IMR-90 (cell line): ENCODE results near the gene EBF3. TPM values are rescaled to one million over a fixed set of nuclear protein-coding genes. Genes with fewer than 3 reads are reported as not detected.

ENCODE experiments used
- ATAC-seq: fragments of 200-7000 bp; cut with Tn5 transposase; 2 replicates; pipeline ENCODE4 v1.9.1; 2020; ENCODE audit warnings: low read depth, mild to moderate bottlenecking, moderate library complexity
- BruUV-seq: library from RNA; stranded (reverse); fragments of 400-500 nt; replicated peaks from 2 replicates; lab custom pipeline; 2021; lab: Mats Ljungman, UMichigan
- CTCF ChIA-PET: fragments of 300-600 bp; formaldehyde crosslinking; extraction: SDS; loops from one replicate; lab custom pipeline; 2021; ENCODE audit warnings: antibody characterized with exemption; lab: Yijun Ruan, JAX
- POLR2A ChIA-PET: fragments of 300-600 bp; sonication (Branson Sonifier 250); formaldehyde crosslinking; loops from one replicate; lab custom pipeline; 2022; ENCODE audit warnings: antibody characterized with exemption; ENCODE audit not compliant: unreplicated experiment; lab: Charles Lee
- DNase-seq: peaks from one replicate; pipeline ENCODE4 v3.0.0; 2013
- H2AFZ ChIP-seq: replicated peaks from 2 replicates; pipeline ENCODE3; 2013; ENCODE audit warnings: low read length, mild to moderate bottlenecking; ENCODE audit not compliant: poor library complexity
- H2AK5ac ChIP-seq: 2 replicates; pipeline ENCODE4 v1.6.1; 2013; ENCODE audit warnings: low read depth, low read length, inconsistent platforms
- H2AK9ac ChIP-seq: replicated peaks from 2 replicates; pipeline ENCODE3; 2013; ENCODE audit warnings: mild to moderate bottlenecking, low read depth, low read length, moderate library complexity; ENCODE audit not compliant: poor library complexity
- H2BK120ac ChIP-seq: 2 replicates; pipeline ENCODE4 v1.6.1; 2013; ENCODE audit warnings: low read depth, low read length, inconsistent platforms
- H2BK15ac ChIP-seq: 3 replicates; pipeline ENCODE4 v1.6.1; 2013; ENCODE audit warnings: low read depth, low read length, inconsistent platforms
- H2BK20ac ChIP-seq: 2 replicates; pipeline ENCODE4 v1.6.1; 2013; ENCODE audit warnings: low read depth, mild to moderate bottlenecking, inconsistent platforms, low read length, moderate library complexity
- H2BK5ac ChIP-seq: 2 replicates; pipeline ENCODE4 v1.6.1; 2013; ENCODE audit warnings: mild to moderate bottlenecking, low read depth, low read length, inconsistent platforms; ENCODE audit not compliant: poor library complexity, severe bottlenecking
- H3K14ac ChIP-seq: replicated peaks from 2 replicates; pipeline ENCODE4 v1.6.1; 2013; ENCODE audit warnings: low read depth, low read length, inconsistent platforms
- H3K18ac ChIP-seq: 2 replicates; pipeline ENCODE4 v1.6.1; 2013; ENCODE audit warnings: low read depth, low read length, control low read depth
- H3K23ac ChIP-seq: 2 replicates; pipeline ENCODE4 v1.6.1; 2013; ENCODE audit warnings: low read depth, low read length, inconsistent platforms
- H3K27ac ChIP-seq: 2 replicates; pipeline ENCODE4 v1.5.1; 2013; ENCODE audit warnings: mild to moderate bottlenecking, control low read depth, low read length; ENCODE audit not compliant: insufficient read depth
- H3K27me3 ChIP-seq: 2 replicates; pipeline ENCODE4 v1.6.1; 2013; ENCODE audit warnings: low read length; ENCODE audit not compliant: control insufficient read depth, insufficient read depth
- H3K36me3 ChIP-seq: 2 replicates; pipeline ENCODE4 v1.6.1; 2013; ENCODE audit warnings: low read length, mixed read lengths; ENCODE audit not compliant: control insufficient read depth, insufficient read depth
- H3K4ac ChIP-seq: 2 replicates; pipeline ENCODE4 v1.6.1; 2013; ENCODE audit warnings: low read depth, low read length, inconsistent platforms
- H3K4me1 ChIP-seq: 2 replicates; pipeline ENCODE4 v1.6.1; 2013; ENCODE audit warnings: low read length, mixed read lengths; ENCODE audit not compliant: control insufficient read depth, insufficient read depth
- H3K4me2 ChIP-seq: 2 replicates; pipeline ENCODE4 v1.6.1; 2013; ENCODE audit warnings: low read depth, mild to moderate bottlenecking, control low read depth, low read length, moderate library complexity
- H3K4me3 ChIP-seq: 2 replicates; pipeline ENCODE4 v1.5.1; 2013; ENCODE audit warnings: low read depth, mild to moderate bottlenecking, control low read depth, low read length, moderate library complexity; ENCODE audit not compliant: insufficient read depth
- H3K56ac ChIP-seq: 2 replicates; pipeline ENCODE4 v1.6.1; 2013; ENCODE audit warnings: low read length, inconsistent platforms; ENCODE audit not compliant: insufficient read depth; ENCODE audit errors: extremely low read depth
- H3K79me1 ChIP-seq, 2 experiments: 2 replicates each; pipeline ENCODE4 v1.6.1; 2013; ENCODE audit warnings: low read length in 2 of 2, inconsistent platforms in 1 of 2, low read depth in 1 of 2
- H3K9ac ChIP-seq: 2 replicates; pipeline ENCODE4 v1.6.1; 2013; ENCODE audit warnings: low read depth, low read length, control low read depth
- H3K9me1 ChIP-seq: 2 replicates; pipeline ENCODE4 v1.6.1; 2013; ENCODE audit warnings: low read length, inconsistent platforms; ENCODE audit not compliant: insufficient read depth
- H3K9me3 ChIP-seq: 2 replicates; pipeline ENCODE4 v1.6.1; 2013; ENCODE audit warnings: low read length; ENCODE audit not compliant: control insufficient read depth, insufficient read depth
- H4K20me1 ChIP-seq: 2 replicates; pipeline ENCODE4 v1.6.1; 2013; ENCODE audit warnings: low read length, inconsistent platforms; ENCODE audit not compliant: insufficient read depth
- H4K5ac ChIP-seq: 2 replicates; pipeline ENCODE4 v1.6.1; 2013; ENCODE audit warnings: mild to moderate bottlenecking, low read depth, low read length, control low read depth
- H4K8ac ChIP-seq, 2 experiments: 2 replicates each; pipeline ENCODE4 v1.6.1; 2013; ENCODE audit warnings: low read depth in 2 of 2, low read length in 2 of 2, control low read depth in 1 of 2, inconsistent platforms in 1 of 2
- H4K91ac ChIP-seq: 2 replicates; pipeline ENCODE4 v1.6.1; 2013; ENCODE audit warnings: low read depth, low read length, inconsistent platforms; ENCODE audit not compliant: insufficient read depth
- MXI1 ChIP-seq: IDR thresholded peaks from 2 replicates; pipeline ENCODE4 v1.6.1; 2012; ENCODE audit warnings: low read depth, mild to moderate bottlenecking, low read length, moderate library complexity, borderline replicate concordance
- WGBS, 2 experiments: methylation state at CpG; one replicate each; pipeline versions ENCODE4 v1.1.5 to v1.1.7; 2013; ENCODE audit warnings: missing lambda C conversion rate in 2 of 2; ENCODE audit not compliant: insufficient read length in 1 of 2; ENCODE audit errors: extremely low coverage in 2 of 2; 5-methylcytosine and 5-hydroxymethylcytosine counted together
- dilution Hi-C: fragments of 300-500 bp; cut with HindIII; formaldehyde crosslinking; loops from one replicate; pipeline ENCODE4 v1.14.3; 2018; ENCODE audit warnings: low sequenced_read_pairs; ENCODE audit not compliant: unreplicated experiment
- in situ Hi-C: fragments of 300-500 bp; cut with MboI; formaldehyde crosslinking; loops from 3 replicates; pipeline ENCODE4 v1.14.3; 2019; ENCODE audit warnings: low sequenced_read_pairs, inconsistent platforms, mixed read lengths
- intact Hi-C: fragments of 100-400 bp; cut with micrococcal nuclease; formaldehyde crosslinking; loops from 2 replicates; pipeline ENCODE4 v1.10.0; 2022
- polyA plus RNA-seq, 3 experiments: library from polyadenylated mRNA; depleted of rRNA; stranded (reverse); fragments of >200 nt; gene quantifications; 2 replicates each; pipeline ENCODE4 v1.2.3, GENCODE V29; 2012; ENCODE audit warnings: low replicate concordance in 1 of 3
- total RNA-seq: library from RNA; depleted of rRNA; stranded (reverse); fragments of >200 nt; gene quantifications from 2 replicates; pipeline ENCODE4 v1.2.3, GENCODE V29; 2012

EBF3 gene
- total and polyA plus RNA-seq, 2 of the 4 experiments (the other 2 are of a cell fraction): 0.36 to 0.70 TPM

- no peak overlapping the region for H3K4me3 ChIP-seq
- H2AFZ ChIP-seq: no peak overlapping the region
- no peaks in the 10 kb centered on the region for H3K9me1 ChIP-seq
- ATAC-seq: no peak
- H3K4me1 ChIP-seq: no peaks in the 10 kb centered on the region
- H3K4me2 ChIP-seq: no peak overlapping the region
- H3K23ac ChIP-seq: no peak overlapping the region
- H3K4ac ChIP-seq: no peak overlapping the region
- no peak overlapping the region for H3K14ac ChIP-seq
- ChIA-PET CTCF (no interaction called here), POLR2A (no interaction called here)
- no peak overlapping the region for H3K56ac ChIP-seq
- peaks cover 6% of the 10 kb centered on the region; the same call in 1 of the 2 replicates for H3K9me3 ChIP-seq
- H2BK5ac ChIP-seq: no peak overlapping the region
- H4K91ac ChIP-seq: no peak overlapping the region
- no peak overlapping the region for H2BK120ac ChIP-seq
- no peak for DNase-seq
- H3K79me1 ChIP-seq: no peaks in the 10 kb centered on the region
- in situ Hi-C loops: no loop called here
- H2BK20ac ChIP-seq: no peak overlapping the region
- no peak overlapping the region for H2AK9ac ChIP-seq
- H2BK15ac ChIP-seq: no peak overlapping the region
- no peaks in the 10 kb centered on the region for H3K27me3 ChIP-seq
- no TSS peak for BruUV-seq
- H3K36me3 ChIP-seq: no peaks in the 10 kb centered on the region
- H3K27ac ChIP-seq: no peak overlapping the region
- no peak for TF ChIP-seq MXI1
- H2AK5ac ChIP-seq: no peak overlapping the region
- no peak overlapping the region for H3K18ac ChIP-seq
- WGBS, 2 experiments: no CpG with 5 or more reads among the region's 2 CpGs
- intact Hi-C loops: no loop called here
- no peak overlapping the region for H3K9ac ChIP-seq
- H4K5ac ChIP-seq: no peak overlapping the region
- dilution Hi-C loops: no loop called here
- H4K8ac ChIP-seq: no peak overlapping the region
- no peaks in the 10 kb centered on the region for H4K20me1 ChIP-seq
These were observed 49.1 kb downstream of the EBF3 start for GRCh38 chr10:129914960-129915359.
